CD4-positive, alpha-beta T cell (primary cell): Measurements from ENCODE around the gene FMNL1. TPM values are rescaled to one million over a fixed set of nuclear protein-coding genes. Genes with fewer than 3 reads are reported as not detected.

ENCODE experiments used
- ATAC-seq: fragments of 200-7000 bp; cut with Tn5 transposase; one replicate; pipeline ENCODE4 v1.10.0; 2022; ENCODE audit warnings: mild to moderate bottlenecking; ENCODE audit not compliant: poor library complexity
- CTCF ChIA-PET: fragments of 350-600 bp; sonication (Branson Sonifier 250); formaldehyde crosslinking; loops from one replicate; lab custom pipeline; 2021; ENCODE audit warnings: antibody characterized with exemption, inconsistent platforms; lab: Charles Lee
- POLR2A ChIA-PET: fragments of 350-600 bp; sonication (Branson Sonifier 250); formaldehyde crosslinking; loops from one replicate; lab custom pipeline; 2021; ENCODE audit warnings: antibody characterized with exemption, inconsistent platforms; lab: Charles Lee
- DNase-seq, 14 experiments: peaks; one replicate each; pipeline ENCODE4 v3.0.0-alpha.2; 2013 to 2020; ENCODE audit warnings: mixed read lengths in 2 of 14
- H3K27ac ChIP-seq, 2 donors: one replicate each; pipeline versions ENCODE4 v1.5.1 to v1.7.0; 2013; ENCODE audit warnings: low read length in 2 of 2, low read depth in 1 of 2, mild to moderate bottlenecking in 1 of 2
- H3K27me3 ChIP-seq, 2 experiments: 1 replicate in 1 of 2; 2 replicates in 1 of 2; pipeline versions ENCODE4 v1.6.1 to v1.7.0; 2013; ENCODE audit warnings: low read length in 2 of 2, control low read depth in 1 of 2, mild to moderate bottlenecking in 1 of 2, moderate library complexity in 1 of 2; ENCODE audit not compliant: insufficient read depth in 2 of 2, control insufficient read depth in 1 of 2
- H3K36me3 ChIP-seq: one replicate; pipeline ENCODE4 v1.6.1; 2013; ENCODE audit warnings: low read length, control low read depth; ENCODE audit not compliant: insufficient read depth
- H3K4me1 ChIP-seq: one replicate; pipeline ENCODE4 v1.6.1; 2013; ENCODE audit warnings: low read length, control low read depth; ENCODE audit not compliant: insufficient read depth
- H3K4me3 ChIP-seq: one replicate; pipeline ENCODE4 v1.5.1; 2013; ENCODE audit warnings: mild to moderate bottlenecking, low read length, moderate library complexity
- H3K9me3 ChIP-seq, 2 experiments: 1 replicate in 1 of 2; 2 replicates in 1 of 2; pipeline versions ENCODE4 v1.6.1 to v1.7.0; 2013; ENCODE audit warnings: low read length in 2 of 2, mild to moderate bottlenecking in 2 of 2, control low read depth in 1 of 2, moderate library complexity in 1 of 2; ENCODE audit not compliant: control insufficient read depth in 1 of 2, insufficient read depth in 1 of 2
- H3K27ac Mint-ChIP-seq: one replicate; pipeline ENCODE4 v1.8.0; 2020; ENCODE audit warnings: mixed read lengths
- H3K27me3 Mint-ChIP-seq: one replicate; pipeline ENCODE4 v1.8.0; 2021; ENCODE audit warnings: mixed read lengths
- H3K36me3 Mint-ChIP-seq: one replicate; pipeline ENCODE4 v1.8.0; 2021; ENCODE audit warnings: low read depth, mixed read lengths
- H3K4me1 Mint-ChIP-seq: one replicate; pipeline ENCODE4 v1.8.0; 2021; ENCODE audit warnings: low read depth, mixed read lengths
- H3K4me3 Mint-ChIP-seq: one replicate; pipeline ENCODE4 v1.8.0; 2020; ENCODE audit warnings: mild to moderate bottlenecking, mixed read lengths
- H3K9me3 Mint-ChIP-seq: one replicate; pipeline ENCODE4 v1.8.0; 2020; ENCODE audit warnings: mixed read lengths
- intact Hi-C, 2 experiments: fragments of 100-400 bp; cut with DNase I in 1 of 2; cut with micrococcal nuclease in 1 of 2; formaldehyde crosslinking; loops; one replicate each; pipeline versions ENCODE4 v1.15.1 to v1.9.0; 2023 to 2025; cut with DNase I, micrococcal nuclease
- total RNA-seq, 174 experiments: library from RNA in 2 of 174; stranded (reverse) in 2 of 174; gene quantifications; one replicate each; pipeline ENCODE4 v1.2.3 and lab custom pipeline; 2021 to 2026
- TF ChIP-seq, protein P1 (sequence below): fragments of 200-600 bp; IDR thresholded peaks from one replicate; pipeline ENCODE4 v1.8.0; 2022; ENCODE audit warnings: antibody characterized with exemption, mild to moderate bottlenecking

FMNL1 gene
- total RNA-seq, 2 experiments from 2014 or later, result 378 to 387 TPM

- Mint-ChIP-seq H3K4me3 (no peak overlapping the region), H3K27me3 (no peaks in the 10 kb centered on the region), H3K9me3 (no peaks in the 10 kb centered on the region), H3K36me3 (peaks cover 87% of the 10 kb centered on the region), H3K27ac (peak overlapping the region; percentile 100), H3K4me1 (peaks cover 52% of the 10 kb centered on the region)
- H3K27ac ChIP-seq, result peak overlapping the region in 1 of 2 donors; percentile 2
- ATAC-seq, result no peak
- intact Hi-C loops, result no loop called here
- CTCF ChIA-PET, result no interaction called here
- peak in 1 of 14 experiments; percentile 52 for DNase-seq
- H3K4me1 ChIP-seq, result peaks cover 80% of the 10 kb centered on the region
- POLR2A ChIA-PET, result interaction anchor here (0.9 to 12.4 kb wide), 3 partner anchors 8 to 19 kb away, joined by 4 to 346 read pairs (median 5); partner anchors contain the start of gene FMNL1
- H3K27me3 ChIP-seq, result no peaks in the 10 kb centered on the region
- H3K36me3 ChIP-seq, result peaks cover 79% of the 10 kb centered on the region
- no peak overlapping the region for H3K4me3 ChIP-seq
- no peaks in the 10 kb centered on the region for H3K9me3 ChIP-seq
- TF ChIP-seq, protein P1, sequence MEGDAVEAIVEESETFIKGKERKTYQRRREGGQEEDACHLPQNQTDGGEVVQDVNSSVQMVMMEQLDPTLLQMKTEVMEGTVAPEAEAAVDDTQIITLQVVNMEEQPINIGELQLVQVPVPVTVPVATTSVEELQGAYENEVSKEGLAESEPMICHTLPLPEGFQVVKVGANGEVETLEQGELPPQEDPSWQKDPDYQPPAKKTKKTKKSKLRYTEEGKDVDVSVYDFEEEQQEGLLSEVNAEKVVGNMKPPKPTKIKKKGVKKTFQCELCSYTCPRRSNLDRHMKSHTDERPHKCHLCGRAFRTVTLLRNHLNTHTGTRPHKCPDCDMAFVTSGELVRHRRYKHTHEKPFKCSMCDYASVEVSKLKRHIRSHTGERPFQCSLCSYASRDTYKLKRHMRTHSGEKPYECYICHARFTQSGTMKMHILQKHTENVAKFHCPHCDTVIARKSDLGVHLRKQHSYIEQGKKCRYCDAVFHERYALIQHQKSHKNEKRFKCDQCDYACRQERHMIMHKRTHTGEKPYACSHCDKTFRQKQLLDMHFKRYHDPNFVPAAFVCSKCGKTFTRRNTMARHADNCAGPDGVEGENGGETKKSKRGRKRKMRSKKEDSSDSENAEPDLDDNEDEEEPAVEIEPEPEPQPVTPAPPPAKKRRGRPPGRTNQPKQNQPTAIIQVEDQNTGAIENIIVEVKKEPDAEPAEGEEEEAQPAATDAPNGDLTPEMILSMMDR, result no peak
Observed at GRCh38 chr17:45243750-45244149, 22.1 kb downstream of the FMNL1 start.

DNA sequence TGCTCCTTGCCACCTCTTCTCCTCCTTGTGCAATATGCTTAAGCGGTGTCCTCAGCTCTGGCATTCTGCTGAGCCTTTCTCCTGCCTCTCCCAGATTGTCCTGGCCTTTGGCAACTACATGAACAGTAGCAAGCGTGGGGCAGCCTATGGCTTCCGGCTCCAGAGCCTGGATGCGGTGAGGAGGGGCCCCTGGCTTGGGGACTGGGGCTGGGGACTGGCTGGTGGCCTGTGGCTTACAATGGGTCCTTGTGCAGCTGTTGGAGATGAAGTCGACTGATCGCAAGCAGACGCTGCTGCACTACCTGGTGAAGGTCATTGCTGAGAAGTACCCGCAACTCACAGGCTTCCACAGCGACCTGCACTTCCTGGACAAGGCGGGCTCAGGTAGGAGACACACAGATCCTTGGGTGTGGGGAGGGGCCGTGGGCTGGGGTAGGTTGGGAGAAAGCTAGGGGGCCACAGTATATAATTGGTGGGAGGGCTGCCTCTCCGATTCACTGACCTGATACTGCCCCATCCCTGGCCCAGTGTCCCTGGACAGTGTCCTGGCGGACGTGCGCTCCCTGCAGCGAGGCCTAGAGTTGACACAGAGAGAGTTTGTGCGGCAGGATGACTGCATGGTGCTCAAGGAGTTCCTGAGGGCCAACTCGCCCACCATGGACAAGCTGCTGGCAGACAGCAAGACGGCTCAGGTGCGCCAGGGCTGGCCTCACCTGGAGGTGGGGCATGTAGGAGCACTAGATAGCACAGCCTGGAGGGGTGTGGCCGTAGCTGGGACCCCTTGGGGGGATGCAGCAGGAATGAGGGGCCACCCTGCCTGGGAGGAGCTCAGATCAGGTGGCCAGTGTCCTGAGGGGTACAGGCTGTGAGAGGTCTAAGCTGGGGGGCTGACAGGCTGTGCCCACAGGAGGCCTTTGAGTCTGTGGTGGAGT is 23.3 kb downstream of the FMNL1 start:
- Histone ChIP-seq H3K9me3 (no peaks in the 10 kb centered on the region), H3K36me3 (peaks cover 76% of the 10 kb centered on the region), H3K27ac (peak overlapping the region; percentile 29 to 30), H3K4me3 (no peak overlapping the region), H3K4me1 (peaks cover 87% of the 10 kb centered on the region), H3K27me3 (no peaks in the 10 kb centered on the region)
- no peaks in the 10 kb centered on the region for H3K27me3 Mint-ChIP-seq
- TF ChIP-seq, protein P1, result no peak
- H3K27ac Mint-ChIP-seq, result peak overlapping the region; percentile 100
- ATAC-seq, result no peak
- H3K4me3 Mint-ChIP-seq, result peak overlapping the region; percentile 11
- H3K4me1 Mint-ChIP-seq, result peaks cover 52% of the 10 kb centered on the region
- intact Hi-C loops, result no loop called here
- DNase-seq, result no peak
- H3K9me3 Mint-ChIP-seq, result no peaks in the 10 kb centered on the region
- H3K36me3 Mint-ChIP-seq, result peaks cover 82% of the 10 kb centered on the region
- ChIA-PET CTCF (interaction anchor here (3.3 kb wide), 1 partner anchor 26 kb away, joined by 16 read pairs; no protein-coding TSS in a partner anchor), POLR2A (interaction anchor here (0.8 to 12.4 kb wide), 3 partner anchors 9 to 26 kb away, joined by 3 to 346 read pairs (median 3); partner anchors contain the start of gene FMNL1)

GRCh38 chr17:45246338-45246737 is 24.7 kb downstream of the FMNL1 start:
- intact Hi-C loops, result loop anchor here (2.0 kb wide), 2 partner anchors 24 to 70 kb away; partner anchors contain the start of gene MAP3K14 (in 2 of the 2)
- Mint-ChIP-seq H3K4me1 (peaks cover 58% of the 10 kb centered on the region), H3K27me3 (no peaks in the 10 kb centered on the region), H3K36me3 (peaks cover 83% of the 10 kb centered on the region), H3K9me3 (no peaks in the 10 kb centered on the region), H3K4me3 (peak overlapping the region; percentile 93), H3K27ac (peak overlapping the region; percentile 100)
- ChIA-PET CTCF (interaction anchor here (0.6 to 3.3 kb wide), 6 partner anchors 11 to 94 kb away, joined by 3 to 16 read pairs (median 4); no protein-coding TSS in a partner anchor), POLR2A (interaction anchor here (0.8 to 12.4 kb wide), 7 partner anchors 11 to 139 kb away, joined by 3 to 346 read pairs (median 29); partner anchors contain the start of genes FMNL1 and HEXIM1)
- ATAC-seq, result no peak
- TF ChIP-seq, protein P1, result no peak
- H3K36me3 ChIP-seq, result peaks cover 75% of the 10 kb centered on the region
- no peak overlapping the region for H3K4me3 ChIP-seq
- H3K27me3 ChIP-seq, result no peaks in the 10 kb centered on the region
- no peaks in the 10 kb centered on the region for H3K9me3 ChIP-seq
- H3K4me1 ChIP-seq, result peaks cover 88% of the 10 kb centered on the region
- H3K27ac ChIP-seq, result peak overlapping the region; percentile 52 to 96
- no peak for DNase-seq
